ENCODE data around the gene NTNG1.

Gene NTNG1

DNA sequence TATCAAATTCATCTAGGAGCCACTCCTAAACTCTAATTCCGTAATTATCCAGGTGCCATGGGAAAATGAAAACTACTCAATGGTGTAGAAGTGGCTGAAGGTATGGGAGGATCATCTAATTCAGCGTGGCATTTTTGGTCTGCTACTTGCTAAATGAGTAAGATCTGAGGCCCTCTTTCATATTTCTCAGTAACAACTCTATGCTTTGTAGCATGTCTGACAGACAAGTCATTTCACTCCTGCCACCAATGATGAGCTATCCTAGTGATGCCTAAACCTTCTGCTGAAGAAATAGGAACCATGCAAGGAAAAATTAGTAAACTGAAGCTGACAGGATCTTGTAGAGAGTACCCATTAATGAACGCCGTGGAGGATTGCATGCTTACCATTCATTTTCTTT is 145.3 kb downstream of the NTNG1 start:
- DNase-seq (ENCODE audit: low spot score): no peak
- in situ Hi-C loops (cut with MboI; ENCODE audit: low sequenced_read_pairs, unreplicated experiment): no loop called here
- no peak for TF ChIP-seq CTCF (IDR thresholded peaks at IDR 0.05; ENCODE audit: borderline replicate concordance, control extremely low read depth, extremely low read depth, insufficient read depth, missing control alignments)

DNA sequence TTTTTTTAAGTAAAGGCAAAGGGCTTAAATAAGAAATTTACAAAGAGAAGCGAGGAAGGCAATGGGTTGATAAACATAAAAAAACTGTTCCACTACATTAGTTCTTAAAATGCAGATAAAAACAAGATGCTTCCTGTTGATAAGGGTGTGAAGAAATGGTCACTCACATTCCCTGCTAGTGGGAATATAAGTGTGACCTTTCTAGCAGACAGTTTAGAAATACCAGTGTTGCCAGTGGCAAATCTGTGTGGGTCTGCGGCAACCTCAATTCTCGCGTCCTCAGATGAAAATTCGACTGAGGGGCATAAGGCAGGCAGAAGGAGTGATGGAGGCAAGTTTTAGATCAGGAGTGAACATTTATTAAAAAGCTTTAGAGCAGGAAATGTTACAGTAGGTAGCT is 151.1 kb downstream of the NTNG1 start:
- no peak for TF ChIP-seq CTCF (IDR thresholded peaks at IDR 0.05; ENCODE audit: borderline replicate concordance, control extremely low read depth, extremely low read depth, insufficient read depth, missing control alignments)
- in situ Hi-C loops (cut with MboI; ENCODE audit: low sequenced_read_pairs, unreplicated experiment): no loop called here
- no peak for DNase-seq (ENCODE audit: low spot score)

GRCh38 chr1:107293901-107294613 is 153.2 kb downstream of the NTNG1 start:
- in situ Hi-C loops (cut with MboI; ENCODE audit: low sequenced_read_pairs, unreplicated experiment): no loop called here
- no peak for DNase-seq (ENCODE audit: low spot score)
- TF ChIP-seq CTCF (IDR thresholded peaks at IDR 0.05; ENCODE audit: borderline replicate concordance, control extremely low read depth, extremely low read depth, insufficient read depth, missing control alignments): no peak

GRCh38 chr1:107294686-107295085 is 153.8 kb downstream of the NTNG1 start:
- in situ Hi-C loops (cut with MboI; ENCODE audit: low sequenced_read_pairs, unreplicated experiment): no loop called here
- TF ChIP-seq CTCF (IDR thresholded peaks at IDR 0.05; ENCODE audit: borderline replicate concordance, control extremely low read depth, extremely low read depth, insufficient read depth, missing control alignments): no peak
- DNase-seq (ENCODE audit: low spot score): no peak

- TF ChIP-seq CTCF (IDR thresholded peaks at IDR 0.05; ENCODE audit: borderline replicate concordance, control extremely low read depth, extremely low read depth, insufficient read depth, missing control alignments): no peak
- DNase-seq (ENCODE audit: low spot score): no peak
- in situ Hi-C loops (cut with MboI; ENCODE audit: low sequenced_read_pairs, unreplicated experiment): no loop called here
Measured at GRCh38 chr1:107297681-107298080, 156.8 kb downstream of the NTNG1 start.

GRCh38 chr1:107298526-107298925 is 157.7 kb downstream of the NTNG1 start:
- no peak for DNase-seq (ENCODE audit: low spot score)
- in situ Hi-C loops (cut with MboI; ENCODE audit: low sequenced_read_pairs, unreplicated experiment): no loop called here
- TF ChIP-seq CTCF (IDR thresholded peaks at IDR 0.05; ENCODE audit: borderline replicate concordance, control extremely low read depth, extremely low read depth, insufficient read depth, missing control alignments): no peak

All from GM13976 (cell line).